NCI-H1436 treated with DMSO at 0.1 percent for 48 hours (cell line): Measurements from ENCODE around the gene CBR3.
"Not testable (repeated sequence)": the region's sequence is repeated elsewhere in the genome, so short reads cannot be mapped to it uniquely, and the experiment has no call there.

ENCODE experiments used
- DNase-seq: peaks from one replicate; lab custom pipeline; 2025; lab: John Stamatoyannopoulos, UW

The CBR3 gene

DNA sequence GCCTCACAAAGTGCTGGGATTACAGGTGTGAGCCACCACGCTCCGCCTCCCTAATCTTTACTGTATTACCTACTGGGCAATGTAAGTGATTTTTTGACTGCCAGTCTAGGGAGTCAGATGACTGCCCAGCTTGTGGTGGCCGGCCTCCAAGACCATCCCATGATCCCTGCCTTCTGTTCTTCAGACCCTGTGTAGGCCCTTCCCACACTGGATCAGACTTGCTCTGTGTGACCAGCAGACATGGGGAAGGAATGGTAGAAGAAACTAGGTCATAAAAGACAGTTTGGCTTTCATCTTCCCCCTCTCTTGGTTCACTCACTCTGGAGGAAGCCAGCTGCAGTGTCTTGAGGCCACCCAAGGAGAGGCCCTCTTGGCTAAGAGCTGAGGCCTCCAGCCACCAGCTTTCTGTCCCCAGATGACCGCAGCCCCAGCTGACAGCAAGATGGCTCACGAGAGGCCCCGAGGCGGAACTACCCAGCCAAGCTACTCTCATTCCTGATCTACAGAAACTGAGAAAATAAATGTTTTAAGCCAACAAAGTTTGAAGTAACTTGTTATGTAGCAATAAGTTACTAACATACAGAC lies 14.5 kb upstream of the CBR3 start:
- no peak for DNase-seq

DNA sequence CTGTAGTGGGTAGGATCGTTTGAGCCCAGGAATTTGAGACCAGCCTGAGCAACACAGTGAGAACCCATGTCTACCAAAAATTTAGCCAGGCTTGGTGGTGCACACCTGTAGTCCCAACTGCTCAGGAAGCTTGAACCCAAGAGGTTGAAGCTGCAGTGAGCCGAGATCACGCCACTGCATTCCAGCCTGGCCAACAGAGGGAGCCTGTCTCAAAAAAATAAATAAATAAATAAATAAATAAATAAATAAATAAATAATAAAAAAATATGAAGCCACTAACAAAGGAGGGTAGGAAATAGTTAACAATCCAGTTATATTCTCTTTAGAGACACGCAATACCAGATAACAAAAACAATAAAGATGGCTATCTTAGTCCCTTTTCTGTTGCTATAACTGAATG lies 11.9 kb upstream of the CBR3 start:
- DNase-seq, result no peak

DNA sequence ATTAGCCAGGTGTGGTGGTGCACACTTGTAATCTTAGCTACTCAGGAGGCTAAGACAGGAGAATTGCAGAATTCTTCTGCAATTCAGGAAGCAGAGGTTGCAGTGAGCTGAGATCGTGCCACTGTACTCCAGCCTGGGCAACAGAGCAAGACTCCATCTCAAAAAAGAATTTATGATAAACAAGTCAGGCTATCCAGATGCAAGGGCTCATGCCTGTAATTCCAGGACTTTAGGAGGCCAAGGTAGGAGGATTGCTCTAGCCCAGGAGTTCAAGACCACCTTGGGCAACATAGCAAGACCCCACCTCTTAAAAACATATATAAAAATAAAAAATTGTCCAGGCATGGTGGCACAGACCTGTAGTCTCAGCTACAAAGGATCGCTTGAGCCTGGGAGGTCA lies 10.5 kb upstream of the CBR3 start:
- no peak for DNase-seq

DNA sequence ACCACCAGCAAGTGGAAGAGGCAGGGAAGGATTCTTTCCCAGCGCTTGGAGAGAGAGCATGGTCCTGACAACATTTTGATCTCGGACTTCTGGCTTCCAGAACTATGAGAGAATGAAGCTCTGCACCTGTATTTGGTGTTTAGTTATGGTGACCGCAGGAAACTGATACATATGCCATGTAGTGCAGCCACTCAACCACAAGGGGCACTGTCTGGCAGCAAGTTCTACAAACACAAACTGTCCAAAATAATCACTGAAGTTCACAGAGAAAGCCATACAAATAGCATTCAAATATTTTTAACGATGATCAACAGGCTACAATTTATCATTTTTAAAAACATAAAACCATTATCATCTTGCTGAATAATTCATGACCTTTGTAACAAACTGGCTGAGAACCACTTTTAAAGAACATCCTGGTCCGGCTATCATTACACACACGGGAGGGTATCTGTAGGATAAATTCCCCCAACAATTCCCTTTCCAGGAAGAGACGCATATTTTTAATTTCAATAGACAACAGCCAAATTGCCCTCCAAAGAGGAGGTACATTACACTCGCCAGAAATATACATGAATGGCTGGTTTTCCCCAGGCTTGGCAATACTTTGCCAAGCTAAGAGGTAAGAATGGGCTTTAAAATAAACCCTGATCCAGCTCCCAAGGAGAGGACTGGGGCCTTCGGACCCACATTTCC lies 9.2 kb upstream of the CBR3 start:
- no peak for DNase-seq

DNA sequence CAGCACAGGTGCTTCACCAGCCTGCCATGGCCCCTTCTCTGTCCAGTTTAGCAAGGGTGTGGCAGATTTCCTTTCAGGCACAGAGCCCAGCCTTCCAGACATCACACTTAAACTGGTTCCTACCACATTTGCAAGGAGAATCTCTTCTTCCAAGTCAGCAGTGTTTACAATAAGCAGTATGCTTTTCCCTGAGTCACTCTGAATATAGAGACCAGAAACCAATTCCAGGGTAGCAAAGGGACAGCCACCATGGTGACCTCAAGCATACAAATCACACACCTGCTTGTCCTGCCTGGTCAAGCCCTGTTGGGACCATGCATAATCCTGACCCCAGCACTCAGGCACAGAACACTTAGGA lies 8.7 kb upstream of the CBR3 start:
- no peak for DNase-seq

DNA sequence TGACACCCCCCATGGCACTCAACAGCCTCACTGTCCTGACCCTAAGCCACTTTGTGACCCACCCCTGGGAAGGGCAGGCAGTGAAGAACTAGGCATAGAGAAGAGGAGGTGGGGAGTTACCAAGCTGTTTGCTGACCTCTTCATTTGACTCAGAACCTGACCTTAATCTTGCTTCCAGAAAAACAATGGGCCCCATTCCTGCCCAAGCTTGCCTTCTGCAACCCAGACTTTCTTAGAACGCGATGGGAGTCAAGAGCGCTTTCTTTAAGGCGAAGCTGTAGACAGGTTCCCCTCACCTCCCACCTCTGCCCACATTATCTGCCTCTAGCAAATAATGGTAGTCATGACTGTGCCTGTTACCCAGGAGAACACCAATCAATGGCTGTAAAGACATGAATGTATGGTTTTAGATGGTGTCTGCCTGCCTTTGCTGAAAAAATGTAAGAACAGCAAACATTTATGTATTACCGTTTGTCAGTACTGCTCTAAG lies 8.2 kb upstream of the CBR3 start:
- DNase-seq, result no peak

DNA sequence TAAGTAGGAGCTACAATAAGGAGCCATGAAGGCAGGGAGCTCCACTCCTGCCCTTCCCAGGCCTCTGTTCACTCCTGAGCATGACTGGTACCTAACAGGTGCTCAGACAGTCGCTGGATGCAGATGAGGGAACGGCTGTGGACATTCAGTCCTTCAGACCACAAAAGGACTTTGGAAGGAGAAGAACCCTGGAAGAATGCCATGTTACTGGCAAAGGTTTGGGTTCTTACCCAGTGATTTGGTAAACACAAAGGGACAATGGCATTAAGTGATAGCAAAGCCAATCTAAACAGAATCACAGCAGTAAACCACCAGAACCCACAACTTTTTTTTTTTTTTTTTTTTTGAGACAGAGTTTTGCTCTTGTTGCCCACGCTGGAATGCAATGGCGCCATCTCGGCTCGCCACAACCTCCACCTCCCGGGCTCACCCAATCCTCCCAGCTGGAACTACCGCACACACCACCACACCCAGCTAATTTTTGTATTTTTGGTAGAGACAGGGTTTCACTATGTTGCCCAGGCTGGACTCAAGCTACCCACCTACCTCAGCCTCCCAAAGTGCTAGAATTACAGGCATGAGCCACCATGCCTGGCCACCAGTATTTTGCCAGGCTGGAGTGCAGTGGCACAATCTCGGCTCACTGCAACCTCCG lies 7.5 kb upstream of the CBR3 start:
- DNase-seq, result no peak

DNA sequence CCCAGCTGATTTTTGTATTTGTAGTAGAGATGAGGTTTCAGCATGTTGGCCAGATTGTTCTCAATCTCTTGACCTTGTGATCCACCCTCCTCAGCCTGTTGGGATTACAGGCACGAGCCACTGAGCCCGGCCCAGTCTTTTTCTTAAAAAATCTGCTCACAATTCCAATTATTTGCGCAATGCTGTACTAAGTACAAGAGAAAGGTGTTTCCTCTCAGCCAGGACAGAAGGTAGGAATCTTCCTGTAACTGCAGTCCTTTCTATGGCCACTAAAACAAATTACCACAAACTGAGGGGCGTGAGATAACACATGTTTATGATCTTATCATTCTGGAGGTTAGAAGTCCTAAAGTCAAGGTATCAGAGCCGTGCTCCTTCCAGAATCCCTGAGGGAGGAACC lies 6.9 kb upstream of the CBR3 start:
- DNase-seq, result no peak

DNA sequence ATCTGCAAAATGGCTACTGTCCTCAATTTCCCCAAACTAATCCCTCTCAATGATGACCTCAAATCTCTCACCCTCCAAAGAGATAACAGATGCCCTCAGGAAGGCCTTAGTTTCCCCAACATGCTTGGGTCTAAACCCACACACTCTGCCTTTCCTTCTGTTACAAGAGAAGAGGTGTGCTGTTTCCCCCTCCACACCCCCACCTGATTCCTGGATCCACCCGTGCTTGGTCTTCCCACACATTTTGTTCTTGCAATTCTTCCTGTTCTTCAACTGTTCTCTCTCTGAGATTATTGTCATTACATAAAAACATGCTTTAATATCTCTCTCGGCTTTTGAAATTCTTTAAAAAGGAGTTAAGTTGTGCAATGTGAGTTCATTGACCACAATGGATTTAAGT lies 5.7 kb upstream of the CBR3 start:
- DNase-seq, result no peak

DNA sequence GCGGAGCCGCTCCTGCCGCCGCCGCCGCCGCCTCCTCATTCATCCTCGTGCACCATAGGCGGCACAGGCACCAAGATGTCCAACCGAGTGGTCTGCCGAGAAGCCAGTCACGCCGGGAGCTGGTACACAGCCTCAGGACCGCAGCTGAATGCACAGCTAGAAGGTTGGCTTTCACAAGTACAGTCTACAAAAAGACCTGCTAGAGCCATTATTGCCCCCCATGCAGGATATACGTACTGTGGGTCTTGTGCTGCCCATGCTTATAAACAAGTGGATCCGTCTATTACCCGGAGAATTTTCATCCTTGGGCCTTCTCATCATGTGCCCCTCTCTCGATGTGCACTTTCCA lies 4.5 kb upstream of the CBR3 start:
- DNase-seq, result not testable (repeated sequence)

DNA sequence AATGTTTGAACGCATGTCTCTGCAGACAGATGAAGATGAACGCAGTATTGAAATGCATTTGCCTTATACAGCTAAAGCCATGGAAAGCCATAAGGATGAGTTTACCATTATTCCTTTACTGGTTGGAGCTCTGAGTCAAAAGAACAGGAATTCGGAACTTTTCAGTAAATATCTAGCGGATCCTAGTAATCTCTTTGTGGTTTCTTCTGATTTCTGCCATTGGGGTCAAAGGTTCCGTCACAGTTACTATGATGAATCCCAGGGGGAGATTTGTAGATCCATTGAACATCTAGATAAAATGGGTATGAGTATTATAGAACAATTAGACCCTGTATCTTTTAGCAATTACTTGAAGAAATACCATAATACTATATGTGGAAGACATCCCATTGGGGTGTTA lies 4.0 kb upstream of the CBR3 start:
- not testable (repeated sequence) for DNase-seq

DNA sequence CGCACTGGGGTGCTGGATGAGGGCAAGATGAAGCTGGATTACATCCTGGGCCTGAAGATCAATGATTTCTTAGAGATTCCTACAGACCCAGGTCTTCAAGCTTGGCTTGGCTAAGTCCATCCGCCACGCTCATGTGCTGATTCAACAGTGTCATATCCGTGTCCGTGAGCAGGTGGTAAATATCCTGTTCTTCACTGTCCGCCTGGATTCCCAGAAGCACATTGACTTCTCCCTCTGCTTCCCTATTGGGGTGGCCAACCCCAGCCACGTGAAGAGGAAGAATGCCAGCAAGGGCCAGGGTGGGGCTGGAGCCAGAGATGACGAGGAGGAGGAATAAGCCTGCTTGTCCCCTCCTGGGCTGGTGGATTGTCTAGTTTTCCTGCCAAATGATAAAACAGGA lies 2.2 kb upstream of the CBR3 start:
- no peak for DNase-seq

DNA sequence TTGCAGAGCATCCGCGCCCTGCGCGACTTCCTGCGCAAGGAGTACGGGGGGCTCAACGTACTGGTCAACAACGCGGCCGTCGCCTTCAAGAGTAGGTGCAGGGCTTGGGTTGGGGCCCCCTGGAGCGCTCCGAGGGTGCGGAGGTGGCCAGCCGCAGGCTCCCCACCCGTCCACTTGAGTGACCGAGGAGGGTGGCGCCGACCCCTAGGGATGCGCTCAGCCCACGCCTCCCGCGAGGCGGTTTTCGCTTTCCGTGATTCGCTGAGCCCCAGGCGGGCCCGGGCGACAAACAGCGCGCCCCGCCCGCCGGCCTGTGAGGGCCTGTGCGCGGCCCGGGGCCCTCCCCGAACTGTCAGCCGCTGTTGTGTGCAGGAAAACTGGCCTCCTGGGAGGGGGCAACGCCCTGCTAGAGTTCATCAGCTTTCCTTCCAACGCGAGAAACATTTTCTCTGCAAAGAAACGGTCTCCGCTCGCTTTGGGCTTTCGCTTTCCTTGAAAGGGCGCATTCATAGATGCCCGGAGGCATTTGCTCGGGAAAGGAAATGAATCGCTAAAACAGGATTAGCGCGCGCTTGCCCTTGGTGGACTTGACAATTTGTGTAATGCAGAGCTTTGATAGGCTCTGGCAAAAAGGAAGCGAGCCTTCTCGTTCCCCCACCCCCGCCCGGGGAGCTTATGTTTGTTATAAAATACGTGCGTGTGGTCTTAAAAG lies 668 bp downstream of the CBR3 start:
- no peak for DNase-seq

DNA sequence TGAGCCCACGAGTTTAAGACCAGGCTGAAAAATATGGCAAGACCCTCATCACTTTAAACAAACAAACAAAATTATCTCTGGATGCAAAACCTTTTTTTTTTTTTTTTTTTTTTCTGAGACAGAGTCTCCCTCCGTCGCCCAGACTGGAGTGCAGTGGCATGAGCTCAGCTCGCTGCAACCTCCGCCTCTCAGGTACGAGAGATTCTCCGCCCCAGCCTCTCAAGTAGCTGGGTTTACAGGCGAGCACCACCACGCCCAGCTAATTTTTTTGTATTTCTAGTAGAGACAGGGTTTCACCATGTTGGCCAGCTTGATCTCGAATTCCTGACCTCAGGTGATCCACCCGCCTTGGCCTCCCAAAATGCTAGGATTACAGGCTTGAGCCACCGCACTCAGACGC lies 4.9 kb downstream of the CBR3 start:
- DNase-seq, result not testable (repeated sequence)

DNA sequence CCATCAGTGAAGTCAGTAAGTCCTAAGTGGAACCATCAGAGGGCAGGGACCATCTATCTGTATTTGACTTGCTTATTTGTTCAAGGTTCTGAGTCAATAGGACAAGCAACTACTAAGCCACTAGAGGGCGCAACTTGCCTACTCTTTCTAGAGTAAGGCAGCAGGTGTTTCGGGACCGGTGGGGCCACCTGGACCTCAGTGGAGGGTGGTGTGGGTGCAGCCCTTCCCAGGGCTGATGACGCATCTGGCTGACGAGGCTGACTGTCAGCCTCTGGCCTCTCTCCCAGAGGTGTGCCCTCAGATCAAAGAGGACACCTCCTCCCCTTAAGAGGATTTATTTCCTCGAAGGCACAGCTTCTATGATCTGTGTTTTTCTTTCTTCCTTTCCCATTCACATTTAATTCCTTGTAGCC lies 6.6 kb downstream of the CBR3 start:
- peak; percentile 83 for DNase-seq

DNA sequence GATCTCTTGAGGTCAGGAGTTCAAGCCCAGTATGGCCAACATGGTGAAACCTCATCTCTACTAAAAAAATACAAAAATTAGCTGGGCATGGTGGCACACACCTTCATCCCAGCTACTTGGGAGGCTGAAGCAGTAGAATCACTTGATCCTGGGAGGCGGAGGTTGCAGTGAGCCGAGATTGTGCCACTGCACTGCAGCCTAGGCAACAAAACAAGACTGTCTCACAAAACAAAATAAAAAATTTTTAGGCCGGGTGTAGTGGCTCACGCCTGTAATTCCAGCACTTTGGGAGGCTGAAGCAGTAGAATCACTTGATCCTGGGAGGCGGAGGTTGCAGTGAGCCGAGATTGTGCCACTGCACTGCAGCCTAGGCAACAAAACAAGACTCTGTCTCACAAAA lies 9.4 kb downstream of the CBR3 start:
- DNase-seq, result not testable (repeated sequence)

DNA sequence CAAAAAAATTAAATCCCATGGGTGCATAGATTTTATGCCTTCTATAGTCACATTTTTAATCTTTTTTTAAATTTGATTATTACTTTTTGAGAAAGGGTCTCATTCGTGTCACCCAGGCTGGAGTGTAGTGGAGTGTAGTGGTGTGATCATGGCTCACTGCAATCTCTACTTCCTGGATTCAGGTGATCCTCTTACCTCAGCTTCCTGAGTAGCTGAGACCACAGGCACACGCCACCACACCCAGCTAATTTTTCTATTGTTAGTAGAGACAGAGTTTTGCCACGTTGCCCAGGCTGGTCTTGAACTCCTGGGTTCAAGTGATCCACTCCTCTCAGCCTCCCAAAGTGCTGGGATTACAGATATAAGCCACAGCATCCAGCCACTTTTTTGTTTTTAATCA lies 10.4 kb downstream of the CBR3 start:
- DNase-seq, result no peak

DNA sequence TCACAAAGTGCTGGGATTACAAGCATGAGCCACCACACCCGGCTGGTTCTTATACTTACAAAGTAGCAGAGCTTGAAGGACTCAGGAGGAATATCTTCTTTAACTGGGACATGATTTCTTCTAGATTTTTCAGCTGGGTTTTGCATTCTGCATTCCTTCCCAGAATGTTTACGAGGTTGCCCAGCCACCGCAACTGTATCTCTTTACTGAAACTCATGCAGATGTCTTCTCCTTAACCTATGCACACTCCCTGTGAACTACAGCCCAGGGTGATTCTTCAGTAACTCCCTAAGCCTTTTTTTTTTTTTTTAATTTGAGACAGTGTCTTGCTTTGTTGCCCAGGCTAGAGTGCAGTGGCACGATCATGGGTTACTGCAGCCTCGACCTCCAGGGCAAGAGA lies 13.0 kb downstream of the CBR3 start:
- DNase-seq, result no peak

DNA sequence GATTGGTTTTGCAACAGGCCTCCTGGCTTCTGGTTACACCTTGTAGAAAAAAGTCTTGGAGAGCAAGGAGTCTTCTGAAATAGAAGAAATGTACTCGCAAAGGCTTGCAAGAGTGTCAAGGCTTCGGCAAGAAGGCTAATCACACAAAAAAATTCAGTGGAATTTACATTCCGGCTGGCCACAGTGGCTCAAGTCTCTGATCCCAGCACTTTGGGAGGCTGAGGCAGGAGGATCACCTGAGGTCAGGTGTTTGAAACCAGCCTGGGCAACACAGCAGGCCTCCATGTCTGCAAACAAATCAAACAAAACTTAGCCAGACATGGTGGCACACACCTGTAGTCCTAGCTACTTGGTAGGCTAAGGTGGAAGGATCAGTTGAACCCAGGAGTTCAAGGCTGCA lies 14.0 kb downstream of the CBR3 start:
- DNase-seq, result no peak

DNA sequence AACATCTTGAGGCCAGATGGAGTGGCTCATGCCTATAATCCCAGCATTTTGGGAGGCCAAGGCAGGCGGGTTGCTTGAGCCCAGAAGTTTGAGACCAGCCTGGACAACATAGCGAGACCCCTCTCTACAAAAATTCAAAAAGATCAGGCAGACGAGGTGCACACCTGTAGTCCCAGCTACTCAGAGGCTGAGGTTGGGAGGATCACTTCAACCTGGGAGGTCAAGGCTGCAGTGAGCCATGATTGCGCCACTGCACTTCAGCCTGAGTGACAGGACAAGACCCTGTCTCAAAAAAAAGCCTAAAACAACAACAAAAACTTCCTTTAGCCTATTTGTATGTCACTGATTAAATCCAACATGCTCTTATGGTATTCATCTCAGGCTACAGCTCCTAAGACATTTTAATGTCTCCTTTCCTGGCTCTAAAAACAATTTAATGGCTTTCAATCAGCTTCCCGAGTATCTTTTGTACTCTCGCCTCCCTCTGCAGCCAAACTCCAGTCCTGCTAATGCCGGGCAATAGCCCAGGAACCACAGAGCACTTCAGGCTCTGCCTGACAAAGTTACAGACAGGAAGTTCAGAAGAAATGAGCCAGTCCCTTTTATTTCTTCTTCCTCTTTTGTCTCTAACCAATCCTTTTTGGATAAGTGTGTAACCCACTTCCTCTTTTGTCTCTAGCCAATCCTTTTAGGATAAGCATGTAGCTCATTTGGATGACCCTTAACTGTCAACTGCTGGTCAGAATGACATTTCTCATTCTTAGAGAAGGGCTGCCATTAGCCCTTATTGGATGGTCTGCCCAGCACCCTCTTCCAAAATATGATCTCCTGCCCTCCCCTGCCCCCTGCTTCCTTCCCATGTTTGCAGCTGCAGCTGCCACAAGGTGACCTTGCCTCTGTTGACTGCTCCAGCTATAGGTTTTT lies 15.2 kb downstream of the CBR3 start:
- DNase-seq, result no peak

DNA sequence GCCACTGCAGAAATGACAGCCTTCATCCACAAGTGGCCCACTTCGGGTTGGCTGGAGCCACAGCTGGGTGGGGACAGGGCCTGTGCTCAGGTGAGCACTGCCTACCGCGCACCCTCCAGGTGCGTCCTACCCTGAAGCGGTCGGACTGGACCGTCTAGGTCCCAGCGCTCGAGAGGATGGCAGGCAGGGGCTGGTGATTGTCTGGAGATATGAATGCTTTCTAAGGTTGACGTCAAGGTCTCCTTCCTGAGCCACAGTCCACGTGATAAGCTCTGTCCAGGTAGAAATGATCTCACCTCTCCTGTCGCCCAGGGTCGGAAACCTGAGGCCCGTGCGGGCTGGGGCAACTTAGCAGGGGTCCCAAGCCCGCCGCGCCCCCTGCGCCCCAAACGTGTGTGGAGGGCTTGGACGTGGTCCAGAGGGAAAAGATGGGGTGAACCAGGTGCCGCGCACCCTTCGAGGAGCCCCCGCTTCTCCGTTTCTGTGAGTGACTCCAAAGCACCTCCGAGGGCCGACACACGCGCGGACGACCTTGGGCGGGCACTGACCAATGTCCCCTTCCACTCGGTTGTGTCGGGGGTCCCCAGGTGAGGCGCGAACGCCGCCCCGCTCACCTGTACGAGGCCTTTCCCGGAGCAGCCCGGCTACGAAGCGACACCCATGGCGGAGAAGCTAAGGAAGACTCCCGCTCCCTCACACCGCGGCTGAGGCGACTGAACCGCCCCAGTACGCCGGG lies 20.9 kb downstream of the CBR3 start:
- DNase-seq, result no peak
